Bone marrow (tissue), 2 donors: ENCODE measurements around the gene TRPC4.

Experiments used
- DNase-seq, 2 donors: peaks; one replicate each; lab custom pipeline; 2025; lab: John Stamatoyannopoulos, UW

TRPC4 gene

GRCh38 chr13:37657134-37657533, 212.4 kb downstream of the TRPC4 start:
- no peak for DNase-seq

- DNase-seq: no peak
Observed at GRCh38 chr13:37656247-37656940, 213.2 kb downstream of the TRPC4 start.

- no peak for DNase-seq
Observed at GRCh38 chr13:37652596-37652995, 217.0 kb downstream of the TRPC4 start.

- DNase-seq: no peak
Observed at GRCh38 chr13:37651891-37652290, 217.7 kb downstream of the TRPC4 start.

GRCh38 chr13:37648609-37649008, 221.0 kb downstream of the TRPC4 start:
- no peak for DNase-seq

- DNase-seq: no peak
Observed at GRCh38 chr13:37647031-37647650, 222.4 kb downstream of the TRPC4 start.

- no peak for DNase-seq
Observed at GRCh38 chr13:37646531-37646930, 223.0 kb downstream of the TRPC4 start.

GRCh38 chr13:37645181-37645740, 224.3 kb downstream of the TRPC4 start:
- no peak for DNase-seq

GRCh38 chr13:37641391-37641790, 228.2 kb downstream of the TRPC4 start:
- no peak for DNase-seq

- DNase-seq: no peak
Observed at GRCh38 chr13:37640499-37640898, 229.1 kb downstream of the TRPC4 start.

- no peak for DNase-seq
Observed at GRCh38 chr13:37636701-37637100, 232.9 kb downstream of the TRPC4 start.

- DNase-seq: no peak
Observed at GRCh38 chr13:37632294-37632693, 237.3 kb downstream of the TRPC4 start.

- DNase-seq: no peak
Observed at GRCh38 chr13:37627428-37627827, 242.1 kb downstream of the TRPC4 start.

- DNase-seq: no peak
Observed at GRCh38 chr13:37621811-37622361, 247.7 kb downstream of the TRPC4 start.

GRCh38 chr13:37618554-37618953, 251.0 kb downstream of the TRPC4 start:
- DNase-seq: no peak

- no peak for DNase-seq
Observed at GRCh38 chr13:37617173-37617572, 252.4 kb downstream of the TRPC4 start.

- DNase-seq: no peak
Observed at GRCh38 chr13:37616131-37616530, 253.4 kb downstream of the TRPC4 start.

- no peak for DNase-seq
Observed at GRCh38 chr13:37615276-37615675, 254.3 kb downstream of the TRPC4 start.

GRCh38 chr13:37613638-37614037, 255.9 kb downstream of the TRPC4 start:
- DNase-seq: no peak

- no peak for DNase-seq
Observed at GRCh38 chr13:37613236-37613635, 256.3 kb downstream of the TRPC4 start.

GRCh38 chr13:37608750-37609339, 260.7 kb downstream of the TRPC4 start:
- no peak for DNase-seq

- no peak for DNase-seq
Observed at GRCh38 chr13:37602733-37603381, 266.7 kb downstream of the TRPC4 start.
